Activated T-helper 2 cell treated with anti-CD3 and anti-CD28 coated beads, Interferon-gamma antibody, Interleukin-2, Interleukin-4, amounts not matched to agents 10 μg/mL and 5 μg/mL and 100 μg/mL, durations not matched to agents 14 hours and 24 hours and 36 hours (primary cell): ENCODE data around the gene TLE3. TPM values are rescaled to one million over a fixed set of nuclear protein-coding genes. Genes with fewer than 3 reads are reported as not detected.

Experiments
- DNase-seq: peaks from one replicate; pipeline ENCODE4 v3.0.0; 2021; ENCODE audit warnings: low spot score
- H3K27ac Mint-ChIP-seq: one replicate; pipeline ENCODE4 v1.8.0; 2021; ENCODE audit warnings: mixed read lengths
- H3K27me3 Mint-ChIP-seq: one replicate; pipeline ENCODE4 v1.8.0; 2021; ENCODE audit warnings: low read depth, mixed read lengths
- H3K36me3 Mint-ChIP-seq: one replicate; pipeline ENCODE4 v1.8.0; 2021; ENCODE audit warnings: low read depth, mixed read lengths
- H3K4me1 Mint-ChIP-seq: one replicate; pipeline ENCODE4 v1.8.0; 2021; ENCODE audit warnings: low read depth, mixed read lengths
- H3K4me3 Mint-ChIP-seq: one replicate; pipeline ENCODE4 v1.8.0; 2021; ENCODE audit warnings: low read depth, mild to moderate bottlenecking, moderate library complexity, mixed read lengths
- H3K9me3 Mint-ChIP-seq: one replicate; pipeline ENCODE4 v1.8.0; 2021; ENCODE audit warnings: mixed read lengths
- intact Hi-C: fragments of 100-400 bp; cut with micrococcal nuclease; formaldehyde crosslinking; loops from one replicate; pipeline ENCODE4 v1.15.1; 2023
- total RNA-seq: library from RNA; stranded (reverse); gene quantifications from 2 replicates; pipeline ENCODE4 v1.2.3, GENCODE V29; 2022

The TLE3 gene
- 94.6 and 102 TPM in 2 replicates for total RNA-seq

- Mint-ChIP-seq H3K27me3 (peaks cover 17% of the 10 kb centered on the region), H3K4me1 (peaks cover 40% of the 10 kb centered on the region), H3K4me3 (peak within 1 kb of the TSS; percentile 99), H3K9me3 (no peaks in the 10 kb centered on the region), H3K36me3 (peaks cover 35% of the 10 kb centered on the region), H3K27ac (peak within 1 kb of the TSS; percentile 97)
- intact Hi-C loops, result loop anchor here (1.0 to 5.0 kb wide), 7 partner anchors 160 to 777 kb away; partner anchors contain the start of gene RPLP1
- peak; percentile 97 for DNase-seq
These were observed at the start of gene TLE3 for GRCh38 chr15:70097321-70098152. TLE3 (minus strand) TSS chr15:70097917; CDS start chr15:70096798, 1,119 bp downstream.

DNA sequence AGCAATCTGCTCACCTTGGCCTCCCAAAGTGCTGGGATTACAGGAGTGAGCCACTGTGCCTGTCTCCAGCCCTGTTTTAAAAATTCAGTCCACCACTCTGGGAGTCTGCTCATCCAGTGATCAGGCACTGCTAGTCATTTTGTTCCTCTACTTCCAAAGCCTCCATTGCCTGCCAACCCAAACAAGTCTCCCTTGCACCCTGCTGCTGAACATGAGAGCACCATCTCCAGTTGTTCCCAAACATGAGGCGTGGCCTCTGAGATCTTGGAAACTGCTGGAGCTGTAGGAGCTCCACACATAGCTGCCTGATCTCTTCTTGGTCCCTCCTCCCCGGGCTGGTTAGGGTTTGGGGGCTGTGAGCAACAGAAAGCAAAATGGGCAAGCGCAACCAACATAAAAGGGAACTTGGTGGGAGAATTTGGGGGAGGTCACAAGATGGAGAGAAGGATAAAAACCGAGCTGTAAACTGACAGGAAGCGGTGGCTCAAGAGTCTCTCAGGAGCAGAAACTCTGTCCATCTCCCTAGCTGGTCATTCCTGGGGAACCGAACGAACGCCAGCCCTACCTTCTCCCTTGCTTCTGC lies 49.6 kb upstream of the TLE3 start:
- Mint-ChIP-seq H3K4me1 (peaks cover 8% of the 10 kb centered on the region), H3K4me3 (no peak overlapping the region), H3K36me3 (no peaks in the 10 kb centered on the region), H3K27ac (no peak overlapping the region), H3K9me3 (no peaks in the 10 kb centered on the region), H3K27me3 (peaks cover 74% of the 10 kb centered on the region)
- DNase-seq, result no peak
- intact Hi-C loops, result no loop called here

GRCh38 chr15:70146771-70147170 lies 49.1 kb upstream of the TLE3 start:
- no peak overlapping the region for H3K4me3 Mint-ChIP-seq
- no peak for DNase-seq
- peaks cover 72% of the 10 kb centered on the region for H3K27me3 Mint-ChIP-seq
- no peak overlapping the region for H3K27ac Mint-ChIP-seq
- H3K36me3 Mint-ChIP-seq, result no peaks in the 10 kb centered on the region
- no peaks in the 10 kb centered on the region for H3K9me3 Mint-ChIP-seq
- intact Hi-C loops, result no loop called here
- peaks cover 13% of the 10 kb centered on the region for H3K4me1 Mint-ChIP-seq

DNA sequence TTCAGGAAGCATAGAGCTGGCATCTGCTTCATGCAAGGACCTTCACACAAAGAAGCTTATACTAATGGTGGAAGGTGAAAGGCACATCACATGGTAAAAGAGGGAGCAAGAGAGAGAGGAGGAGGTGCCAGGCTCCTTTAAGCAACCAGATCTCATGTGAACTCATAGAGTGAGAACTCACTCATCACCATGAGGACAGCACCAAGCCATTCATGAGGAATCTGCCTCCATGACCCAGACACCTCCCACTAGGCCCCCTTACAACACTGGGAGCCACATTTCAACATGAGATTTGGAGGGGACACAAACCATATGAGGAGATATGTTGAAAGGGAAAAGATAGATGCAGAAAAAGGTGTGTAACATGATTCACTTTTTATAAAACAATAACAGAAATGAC lies 48.4 kb upstream of the TLE3 start:
- no peak for DNase-seq
- H3K4me3 Mint-ChIP-seq, result no peak overlapping the region
- H3K4me1 Mint-ChIP-seq, result peaks cover 18% of the 10 kb centered on the region
- no peaks in the 10 kb centered on the region for H3K9me3 Mint-ChIP-seq
- H3K27me3 Mint-ChIP-seq, result peaks cover 67% of the 10 kb centered on the region
- intact Hi-C loops, result no loop called here
- no peak overlapping the region for H3K27ac Mint-ChIP-seq
- H3K36me3 Mint-ChIP-seq, result no peaks in the 10 kb centered on the region

DNA sequence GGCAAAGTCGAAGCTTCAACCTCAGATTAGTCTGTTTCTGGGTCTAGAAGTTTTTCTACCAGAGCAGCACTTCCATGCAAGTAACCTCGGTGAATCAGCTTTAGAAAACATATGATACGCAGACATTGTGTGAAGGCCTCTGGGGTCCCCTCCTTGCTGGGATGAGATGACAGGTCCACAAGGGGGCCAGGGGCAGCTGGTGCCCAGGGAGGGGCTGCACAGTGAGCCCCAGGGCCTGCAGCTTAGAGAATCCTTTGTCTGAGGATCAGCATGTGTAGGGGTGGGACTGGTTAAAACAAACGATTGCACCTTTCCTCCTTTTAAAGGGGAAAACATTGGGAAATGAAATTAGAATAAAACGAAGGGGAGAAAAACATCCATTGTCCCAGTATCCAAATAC lies 47.5 kb upstream of the TLE3 start:
- Mint-ChIP-seq H3K36me3 (no peaks in the 10 kb centered on the region), H3K27ac (no peak overlapping the region), H3K27me3 (peaks cover 70% of the 10 kb centered on the region), H3K4me1 (peaks cover 27% of the 10 kb centered on the region), H3K4me3 (no peak overlapping the region), H3K9me3 (no peaks in the 10 kb centered on the region)
- DNase-seq, result no peak
- intact Hi-C loops, result no loop called here

GRCh38 chr15:70142322-70143191 lies 44.8 kb upstream of the TLE3 start:
- no peak for DNase-seq
- Mint-ChIP-seq H3K9me3 (no peaks in the 10 kb centered on the region), H3K4me1 (peaks cover 34% of the 10 kb centered on the region), H3K27me3 (peaks cover 68% of the 10 kb centered on the region), H3K27ac (peak overlapping the region; percentile 35), H3K36me3 (no peaks in the 10 kb centered on the region), H3K4me3 (no peak overlapping the region)
- intact Hi-C loops, result loop anchor here (1.0 to 5.0 kb wide), 6 partner anchors 43 to 568 kb away; no protein-coding TSS in a partner anchor

DNA sequence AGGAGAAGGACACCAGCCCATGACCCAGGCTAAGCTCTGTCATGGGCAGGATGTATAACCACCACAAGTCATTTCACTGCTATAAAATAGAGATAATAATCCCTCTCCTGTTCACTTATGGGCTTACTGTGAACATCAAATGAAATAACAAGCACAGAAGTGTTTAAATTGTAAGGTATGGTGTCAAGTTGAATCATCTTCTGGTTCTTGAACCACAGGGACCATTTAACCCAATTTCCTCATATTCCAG lies 44.3 kb upstream of the TLE3 start:
- no peaks in the 10 kb centered on the region for H3K9me3 Mint-ChIP-seq
- H3K27ac Mint-ChIP-seq, result peak overlapping the region; percentile 23
- H3K4me1 Mint-ChIP-seq, result peaks cover 34% of the 10 kb centered on the region
- no peak for DNase-seq
- no peaks in the 10 kb centered on the region for H3K36me3 Mint-ChIP-seq
- H3K4me3 Mint-ChIP-seq, result no peak overlapping the region
- H3K27me3 Mint-ChIP-seq, result peaks cover 64% of the 10 kb centered on the region
- intact Hi-C loops, result loop anchor here (1.0 to 5.0 kb wide), 6 partner anchors 43 to 568 kb away; no protein-coding TSS in a partner anchor

- Mint-ChIP-seq H3K4me3 (no peak overlapping the region), H3K27me3 (peaks cover 61% of the 10 kb centered on the region), H3K27ac (peak overlapping the region; percentile 40), H3K9me3 (no peaks in the 10 kb centered on the region), H3K36me3 (no peaks in the 10 kb centered on the region), H3K4me1 (peaks cover 34% of the 10 kb centered on the region)
- no peak for DNase-seq
- intact Hi-C loops, result loop anchor here (1.0 to 5.0 kb wide), 6 partner anchors 42 to 567 kb away; no protein-coding TSS in a partner anchor
These were observed 43.8 kb upstream of the TLE3 start for GRCh38 chr15:70141376-70142071.

- intact Hi-C loops, result loop anchor here (5.0 kb wide), 1 partner anchor 428 kb away; no protein-coding TSS in a partner anchor
- Mint-ChIP-seq H3K4me1 (peaks cover 34% of the 10 kb centered on the region), H3K27ac (peak overlapping the region; percentile 40), H3K4me3 (no peak overlapping the region), H3K36me3 (no peaks in the 10 kb centered on the region), H3K27me3 (peaks cover 56% of the 10 kb centered on the region), H3K9me3 (no peaks in the 10 kb centered on the region)
- DNase-seq, result no peak
These were observed 43.0 kb upstream of the TLE3 start for GRCh38 chr15:70140543-70141375.

DNA sequence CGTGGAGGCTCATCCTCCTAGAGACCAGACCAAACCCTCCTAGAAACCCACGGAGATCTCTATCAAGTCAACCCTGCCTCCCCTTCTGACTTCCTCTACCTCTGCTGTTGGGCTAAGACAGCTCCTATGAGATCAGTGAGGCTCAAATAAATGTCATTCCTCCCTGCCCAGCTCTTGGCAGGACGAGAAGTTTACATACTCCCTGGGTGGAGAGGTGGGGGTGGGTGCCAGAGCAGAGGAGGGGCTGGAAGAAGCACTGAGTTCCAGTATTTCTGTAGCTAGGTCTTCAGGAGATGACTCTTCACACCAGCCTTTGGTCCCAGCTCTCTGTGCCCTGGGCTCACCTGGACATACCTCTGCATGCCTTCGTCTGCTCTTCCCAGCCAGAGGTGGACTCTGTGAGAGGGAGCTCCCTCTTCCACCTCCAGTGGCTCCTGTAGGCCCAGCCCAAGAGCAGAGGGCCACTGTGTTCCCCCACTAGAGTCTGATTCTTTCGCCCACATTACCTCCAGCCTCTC lies 42.4 kb upstream of the TLE3 start:
- H3K27me3 Mint-ChIP-seq, result peaks cover 53% of the 10 kb centered on the region
- no peaks in the 10 kb centered on the region for H3K9me3 Mint-ChIP-seq
- intact Hi-C loops, result loop anchor here (5.0 kb wide), 1 partner anchor 428 kb away; no protein-coding TSS in a partner anchor
- no peaks in the 10 kb centered on the region for H3K36me3 Mint-ChIP-seq
- no peak overlapping the region for H3K4me3 Mint-ChIP-seq
- peaks cover 34% of the 10 kb centered on the region for H3K4me1 Mint-ChIP-seq
- DNase-seq, result no peak
- H3K27ac Mint-ChIP-seq, result no peak overlapping the region

DNA sequence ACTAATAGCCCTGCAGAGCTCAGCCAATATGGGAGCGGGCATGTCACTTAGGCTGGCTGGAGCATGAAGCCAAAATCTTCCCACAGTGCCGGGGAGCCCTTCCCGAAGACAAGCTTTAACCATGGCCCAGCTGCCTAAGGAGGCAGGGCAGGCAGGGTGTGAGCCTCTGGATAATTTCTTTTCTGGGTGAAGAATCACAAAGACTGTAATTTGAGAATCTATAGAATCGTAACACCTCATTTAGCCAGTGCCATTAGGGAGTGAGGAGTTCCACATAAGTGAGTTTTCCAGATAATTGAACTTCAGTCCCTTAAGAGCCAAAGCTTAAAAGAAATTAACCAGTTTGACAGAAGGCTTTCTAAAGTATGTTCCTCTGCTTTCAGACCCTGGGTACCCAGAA lies 40.2 kb upstream of the TLE3 start:
- H3K27me3 Mint-ChIP-seq, result peaks cover 45% of the 10 kb centered on the region
- intact Hi-C loops, result no loop called here
- no peaks in the 10 kb centered on the region for H3K36me3 Mint-ChIP-seq
- no peak overlapping the region for H3K27ac Mint-ChIP-seq
- no peak for DNase-seq
- H3K9me3 Mint-ChIP-seq, result no peaks in the 10 kb centered on the region
- no peak overlapping the region for H3K4me3 Mint-ChIP-seq
- H3K4me1 Mint-ChIP-seq, result peaks cover 32% of the 10 kb centered on the region
